Gastrocnemius medialis (tissue), 4 donors: ENCODE results near the gene SLC7A8. TPM values are rescaled to one million over a fixed set of nuclear protein-coding genes. Genes with fewer than 3 reads are reported as not detected.

ENCODE experiments used
- ATAC-seq, 2 donors: fragments of 150-250 bp; one replicate each; pipeline ENCODE4 v1.9.1; 2016
- DNase-seq, 2 donors: peaks; one replicate each; pipeline ENCODE4 v3.0.0-alpha.2; 2019
- H3K27ac ChIP-seq, 4 donors: fragments of 200-600 bp; sonication (generic); 1 replicate in 1 of 4; 2 replicates in 3 of 4; pipeline ENCODE4 v1.5.1; 2016 to 2018; ENCODE audit warnings: mild to moderate bottlenecking in 2 of 4, moderate library complexity in 1 of 4
- H3K27me3 ChIP-seq, 3 donors: fragments of 200-600 bp; sonication (generic) in 2 of 3; 1 replicate in 1 of 3; 2 replicates in 2 of 3; pipeline versions ENCODE4 v1.5.1 to v1.6.0; 2016 to 2019; ENCODE audit warnings: mild to moderate bottlenecking in 1 of 3, moderate library complexity in 1 of 3
- H3K36me3 ChIP-seq, 2 donors: fragments of 200-600 bp; sonication (generic) in 1 of 2; one replicate each; pipeline ENCODE4 v1.5.1; 2017 to 2018
- H3K4me1 ChIP-seq, 2 donors: fragments of 200-600 bp; sonication (generic) in 1 of 2; one replicate each; pipeline ENCODE4 v1.5.1; 2016 to 2017; ENCODE audit warnings: mild to moderate bottlenecking in 2 of 2
- H3K4me3 ChIP-seq, 4 donors: fragments of 200-600 bp; sonication (generic) in 3 of 4; 1 replicate in 1 of 4; 2 replicates in 3 of 4; pipeline ENCODE4 v1.5.1; 2016 to 2019; ENCODE audit warnings: mild to moderate bottlenecking in 2 of 4
- H3K9me3 ChIP-seq, 3 donors: fragments of 200-600 bp; sonication (generic) in 2 of 3; 1 replicate in 1 of 3; 2 replicates in 2 of 3; pipeline ENCODE4 v1.5.1; 2016 to 2019
- CTCF ChIP-seq, 5 experiments: fragments of 450-650 bp in 3 of 5; fragments of 200-600 bp in 2 of 5; sonication (generic) in 2 of 5; IDR thresholded peaks in 4 of 5; conservative IDR thresholded peaks in 1 of 5; 1 replicate in 4 of 5; 2 replicates in 1 of 5; pipeline ENCODE4 v1.5.1; 2016 to 2019; ENCODE audit warnings: antibody characterized with exemption in 5 of 5, mild to moderate bottlenecking in 3 of 5, moderate library complexity in 3 of 5
- POLR2A ChIP-seq, 2 donors: fragments of 450-650 bp; IDR thresholded peaks; one replicate each; pipeline ENCODE4 v1.6.1; 2017; ENCODE audit warnings: antibody characterized with exemption in 2 of 2, mild to moderate bottlenecking in 2 of 2, moderate library complexity in 2 of 2
- in situ Hi-C, 4 donors: fragments of 200-750 bp; cut with MboI; loops; one replicate each; pipeline versions ENCODE4 v1.15.0 to v1.8.0; 2017; ENCODE audit warnings: low sequenced_read_pairs in 4 of 4
- intact Hi-C: fragments of 100-400 bp; cut with DNase I; formaldehyde crosslinking; loops from one replicate; pipeline ENCODE4 v1.15.1; 2023; ENCODE audit warnings: low total_unique reads
- total RNA-seq, 4 donors: library from RNA; depleted of rRNA; stranded (reverse); fragments of >200 nt; gene quantifications; one replicate each; pipeline versions ENCODE4 v1.1.0 to v1.2.3, GENCODE V29; 2016

Gene SLC7A8
- total RNA-seq, 4 donors from 2014 or later, result 34.5 to 199 (median 63.7) TPM

GRCh38 chr14:23118506-23119362 lies 64.7 kb downstream of the SLC7A8 start, which contains the start of gene CEBPE:
Gene CEBPE (minus strand): TSS chr14:23119255. CDS start chr14:23119091, 164 bp downstream.
- in situ Hi-C loops, result loop anchor here (5.0 to 25.0 kb wide), 2 partner anchors 69 to 169 kb away; partner anchors contain the start of gene HOMEZ (in 2 of the 4)
- DNase-seq (no peak), ATAC-seq (no peak)
- peaks cover 0 to 3% (median 0%) of the 10 kb centered on the region in 3 donors for H3K27me3 ChIP-seq
- H3K36me3 ChIP-seq, result no peaks in the 10 kb centered on the region
- intact Hi-C loops, result no loop called here
- H3K9me3 ChIP-seq, result no peaks in the 10 kb centered on the region
- no peak within 1 kb of the TSS for H3K4me3 ChIP-seq
- H3K4me1 ChIP-seq, result peaks cover 6 to 9% of the 10 kb centered on the region in 2 donors
- no peak for TF ChIP-seq POLR2A (IDR thresholded peaks at IDR 0.05)
- TF ChIP-seq CTCF (IDR thresholded peaks at IDR 0.05 in 4 of 5, conservative IDR thresholded peaks at IDR 0.05 in 1 of 5), result no peak
- H3K27ac ChIP-seq, result no peak within 1 kb of the TSS

GRCh38 chr14:23117371-23118020 lies 66.0 kb downstream of the SLC7A8 start:
- no peak overlapping the region for H3K27ac ChIP-seq
- H3K9me3 ChIP-seq, result no peaks in the 10 kb centered on the region
- in situ Hi-C loops (loop anchor here (5.0 to 25.0 kb wide), 2 partner anchors 70 to 170 kb away; partner anchors contain the start of gene HOMEZ (in 2 of the 4)), intact Hi-C loops (no loop called here)
- DNase-seq (no peak), ATAC-seq (no peak)
- TF ChIP-seq POLR2A (IDR thresholded peaks at IDR 0.05), result no peak
- no peak for TF ChIP-seq CTCF (IDR thresholded peaks at IDR 0.05 in 4 of 5, conservative IDR thresholded peaks at IDR 0.05 in 1 of 5)
- no peaks in the 10 kb centered on the region for H3K4me1 ChIP-seq
- H3K4me3 ChIP-seq, result no peak overlapping the region
- peaks cover 0 to 3% (median 0%) of the 10 kb centered on the region in 3 donors for H3K27me3 ChIP-seq
- no peaks in the 10 kb centered on the region for H3K36me3 ChIP-seq

- H3K27me3 ChIP-seq, result peaks cover 0 to 3% (median 0%) of the 10 kb centered on the region in 3 donors
- in situ Hi-C loops, result loop anchor here (5.0 to 25.0 kb wide), 2 partner anchors 71 to 171 kb away; partner anchors contain the start of gene HOMEZ (in 2 of the 4)
- intact Hi-C loops, result no loop called here
Observed at GRCh38 chr14:23115918-23116317, 67.5 kb downstream of the SLC7A8 start.

More at GRCh38 chr14:23115918-23116317, 67.5 kb downstream of the SLC7A8 start:
- Histone ChIP-seq H3K9me3 (no peaks in the 10 kb centered on the region), H3K27ac (no peak overlapping the region), H3K36me3 (no peaks in the 10 kb centered on the region), H3K4me1 (no peaks in the 10 kb centered on the region), H3K4me3 (no peak overlapping the region)
- ATAC-seq (no peak), DNase-seq (no peak)
- TF ChIP-seq POLR2A (IDR thresholded peaks at IDR 0.05) (no peak), CTCF (IDR thresholded peaks at IDR 0.05 in 4 of 5, conservative IDR thresholded peaks at IDR 0.05 in 1 of 5) (no peak)
